Stimulated activated CD8-positive, alpha-beta memory T cell treated with anti-CD3 and anti-CD28 coated beads, Interleukin-4, amount 100 ng/mL, for 1 hour (primary cell): ENCODE measurements around the gene AMZ2.
"Not testable (repeated sequence)": the region's sequence is repeated elsewhere in the genome, so short reads cannot be mapped to it uniquely, and the experiment has no call there.

Experiments used
- DNase-seq, 2 donors: peaks; one replicate each; pipeline ENCODE4 v3.0.0-alpha.2; 2020; ENCODE audit warnings: low read depth in 2 of 2, low spot score in 1 of 2

The AMZ2 gene

GRCh38 chr17:68248891-68249290 lies 1.0 kb downstream of the AMZ2 start:
- no peak for DNase-seq

DNA sequence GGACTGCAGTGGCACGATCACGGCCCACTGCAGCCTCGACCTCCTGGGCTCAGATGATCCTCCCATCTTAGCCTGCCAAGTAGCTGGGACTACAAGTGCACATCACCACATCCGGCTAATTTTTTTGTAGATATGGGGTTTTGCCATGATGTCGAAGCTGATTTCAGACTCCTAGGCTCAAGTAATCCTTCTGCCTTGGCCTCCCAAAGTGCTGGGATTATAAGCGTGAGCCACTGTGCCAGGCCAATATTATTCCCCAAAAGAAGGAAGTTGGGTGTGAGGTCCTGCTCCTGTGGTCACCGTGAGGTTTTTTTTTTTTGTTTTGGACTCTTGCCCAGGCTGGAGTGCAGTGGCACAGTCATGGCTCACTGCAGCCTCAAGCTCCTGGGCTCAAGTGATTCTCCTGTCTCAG lies 1.5 kb downstream of the AMZ2 start:
- DNase-seq: no peak

DNA sequence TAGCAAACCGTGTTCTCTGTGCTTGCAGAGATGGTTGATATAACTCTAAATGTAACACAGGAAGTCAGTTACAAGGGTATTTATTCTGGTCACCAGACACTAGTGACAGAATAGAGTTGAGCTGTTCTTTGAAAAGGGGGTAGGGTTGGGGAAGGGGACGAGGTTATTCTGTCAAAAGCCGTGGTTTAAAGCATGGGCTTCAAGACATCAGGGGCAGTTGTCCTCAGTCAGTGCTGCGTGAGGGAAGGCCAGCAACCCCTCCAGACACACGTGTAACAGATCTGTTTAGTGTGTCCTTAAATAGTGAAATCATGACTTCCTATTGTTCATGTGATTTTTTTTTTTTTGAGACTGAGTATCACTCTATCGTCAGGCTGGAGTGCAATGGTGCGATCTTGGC lies 5.6 kb downstream of the AMZ2 start:
- not testable (repeated sequence) for DNase-seq

- DNase-seq: no peak
These were observed 7.3 kb downstream of the AMZ2 start for GRCh38 chr17:68255151-68255550.

DNA sequence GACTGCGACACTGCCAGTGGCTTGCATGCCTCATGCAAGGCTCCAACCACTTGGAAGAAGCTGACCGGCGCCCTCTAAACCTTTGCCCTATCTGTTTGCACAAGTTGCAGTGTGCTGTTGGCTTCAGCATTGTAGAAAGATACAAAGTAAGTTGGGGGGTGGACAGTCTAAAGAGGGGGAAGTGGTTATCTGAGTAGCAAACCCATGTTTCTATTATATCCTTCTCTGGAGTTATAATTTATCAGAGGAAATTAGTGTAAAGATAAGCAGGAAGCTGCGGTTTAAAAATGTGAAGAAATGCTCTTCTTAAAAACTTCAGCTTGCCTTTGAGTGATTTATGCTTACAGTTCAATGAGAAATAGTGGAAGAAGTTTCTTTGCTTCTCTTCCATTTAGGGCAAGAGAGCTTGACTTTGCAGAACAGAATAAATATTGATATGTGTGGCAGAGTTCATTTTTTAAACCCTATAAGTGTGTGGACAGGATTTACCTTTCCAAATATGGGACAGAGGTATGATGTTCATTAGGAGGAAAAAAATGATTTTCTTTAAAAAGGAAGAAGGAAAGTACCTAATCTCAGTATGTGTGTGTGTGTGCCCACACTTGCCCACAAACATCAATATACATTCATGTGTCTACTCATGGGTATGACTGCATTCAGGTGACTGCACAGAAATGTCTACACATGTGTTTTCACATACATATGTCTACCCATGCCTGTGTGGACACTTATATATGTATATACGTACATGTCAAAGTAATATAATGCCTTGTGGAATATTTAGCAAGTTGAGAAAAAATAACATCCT lies 8.1 kb downstream of the AMZ2 start:
- no peak for DNase-seq

DNA sequence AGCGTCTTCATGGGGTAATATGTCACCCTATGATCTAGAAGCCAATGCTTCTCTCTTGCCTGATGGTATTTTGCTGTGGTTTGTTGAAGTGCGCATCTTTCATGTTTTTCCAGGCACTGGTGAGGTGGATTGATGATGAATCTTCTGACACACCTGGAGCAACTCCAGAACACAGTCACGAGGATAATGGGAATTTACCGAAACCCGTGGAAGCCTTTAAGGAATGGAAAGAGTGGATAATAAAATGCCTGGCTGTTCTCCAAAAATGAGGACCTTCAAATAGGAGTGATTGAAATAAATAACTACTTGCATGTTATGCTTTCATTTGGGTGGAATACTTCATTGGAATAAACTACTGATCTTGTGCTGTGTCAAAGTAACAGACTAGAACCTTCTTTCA lies 8.9 kb downstream of the AMZ2 start:
- not testable (repeated sequence) for DNase-seq

DNA sequence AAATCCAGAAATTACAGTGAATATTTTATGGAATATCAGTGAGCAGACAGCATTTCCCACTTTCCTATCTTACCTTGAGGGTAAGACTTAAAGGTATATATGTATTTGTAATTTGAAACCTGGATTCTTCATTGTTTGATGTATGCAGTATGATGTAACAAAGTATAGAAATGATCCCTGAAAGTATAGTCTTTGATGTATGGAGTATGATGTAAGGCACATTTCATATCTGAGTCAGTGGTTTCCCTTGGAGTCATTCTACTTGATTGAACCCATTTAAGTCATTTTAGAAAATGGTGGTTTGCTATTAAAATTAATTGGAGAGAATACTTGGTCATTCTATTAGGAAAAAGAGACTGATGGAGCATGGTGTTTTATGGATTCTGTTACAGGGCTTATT lies 10.1 kb downstream of the AMZ2 start:
- DNase-seq: no peak

DNA sequence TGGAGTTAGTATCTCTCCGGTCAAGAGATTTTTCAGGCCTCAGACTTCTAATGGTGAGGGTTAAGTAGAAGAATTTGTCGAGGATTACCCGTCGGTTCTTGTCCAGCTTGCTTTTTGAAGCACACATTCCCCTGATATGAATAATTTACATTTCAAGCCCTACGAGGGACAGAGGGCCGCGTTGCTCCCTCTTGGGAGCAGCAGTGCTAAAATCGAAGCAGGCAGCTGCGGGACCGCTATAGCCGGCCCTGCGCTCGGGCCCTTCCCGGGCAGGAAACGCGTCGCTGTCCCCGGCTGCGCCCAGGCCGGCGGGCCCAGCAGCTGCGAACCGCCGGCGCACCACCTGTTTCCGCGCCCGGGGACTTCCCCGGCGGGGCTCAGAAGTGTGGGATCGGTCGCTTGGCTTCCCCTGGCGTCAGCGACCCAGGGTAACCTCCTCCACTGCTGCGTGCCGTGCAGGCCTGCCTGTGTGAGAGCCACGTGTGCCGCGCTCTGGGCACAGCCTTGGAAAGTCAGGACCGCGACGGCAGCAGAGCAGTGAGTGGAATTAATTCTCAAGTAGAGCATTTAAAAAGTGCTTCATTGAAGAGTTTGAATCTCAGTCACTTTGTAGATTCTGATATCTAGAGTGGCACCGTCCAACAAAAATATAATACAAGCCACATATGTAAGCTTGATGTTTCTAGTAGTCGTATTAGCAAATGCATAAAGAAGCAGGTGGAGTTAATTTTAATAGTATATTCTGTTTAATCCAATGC lies 11.2 kb downstream of the AMZ2 start:
- DNase-seq: peak in 1 of 2 donors; percentile 64

- DNase-seq: not testable (repeated sequence)
These were observed 11.8 kb downstream of the AMZ2 start for GRCh38 chr17:68259648-68259951.

DNA sequence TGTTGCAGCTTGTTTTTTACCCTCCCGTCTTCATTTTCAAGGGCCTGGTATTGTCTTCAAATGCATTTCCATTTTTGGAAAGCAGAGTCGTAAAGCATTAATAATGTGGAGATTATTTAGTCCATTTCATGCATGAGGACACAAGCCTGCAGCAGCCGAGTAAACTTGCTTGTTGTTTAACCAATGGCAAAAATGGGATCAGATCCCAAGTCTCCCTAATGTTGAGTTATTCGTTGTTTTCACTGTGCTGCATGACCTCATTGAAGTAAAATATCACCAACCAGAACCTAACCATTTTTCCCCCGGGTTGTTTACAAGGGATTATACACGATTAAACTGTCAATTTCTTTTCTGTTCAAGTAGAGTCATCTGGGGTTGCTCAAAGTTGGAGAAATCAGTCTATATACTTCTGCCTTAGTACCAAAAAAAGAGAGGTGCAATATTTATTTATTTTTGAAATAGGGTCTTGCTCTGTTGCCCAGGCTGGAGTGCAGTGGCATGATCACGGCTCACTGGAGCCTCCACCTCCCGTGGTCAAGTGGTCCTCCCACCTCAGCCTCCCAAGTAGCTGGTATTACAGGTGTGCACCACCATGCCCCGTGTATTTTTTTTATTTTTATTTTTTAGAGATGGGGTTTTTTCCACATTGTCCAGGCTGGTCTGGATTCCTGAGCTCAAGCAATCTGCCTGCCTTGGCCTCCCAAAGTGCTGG lies 12.4 kb downstream of the AMZ2 start:
- DNase-seq: no peak

GRCh38 chr17:68262467-68262866 lies 14.6 kb downstream of the AMZ2 start:
- DNase-seq: not testable (repeated sequence)

- not testable (repeated sequence) for DNase-seq
These were observed 15.3 kb downstream of the AMZ2 start for GRCh38 chr17:68263101-68263681.

- DNase-seq: not testable (repeated sequence)
These were observed 18.0 kb downstream of the AMZ2 start for GRCh38 chr17:68265833-68266232.

DNA sequence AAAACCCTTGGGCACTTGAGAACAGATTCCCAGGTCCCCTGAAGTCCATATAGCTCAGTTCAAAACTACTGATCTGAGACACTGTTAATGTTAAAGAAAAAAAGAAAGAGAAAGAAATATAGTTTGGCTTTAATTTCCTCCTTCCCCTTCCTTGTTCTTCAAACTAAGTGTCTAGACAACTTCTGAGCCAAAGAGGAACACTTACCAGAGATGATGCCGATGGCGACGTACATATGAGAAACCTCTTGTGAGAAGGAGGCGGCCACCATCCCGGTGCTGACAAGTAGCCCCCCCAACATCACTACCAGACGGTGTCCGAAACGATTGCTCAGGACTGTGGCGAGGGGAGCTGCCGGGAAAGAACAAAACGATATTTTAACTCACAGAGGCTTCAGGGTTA lies 25.9 kb downstream of the AMZ2 start:
- DNase-seq: no peak

DNA sequence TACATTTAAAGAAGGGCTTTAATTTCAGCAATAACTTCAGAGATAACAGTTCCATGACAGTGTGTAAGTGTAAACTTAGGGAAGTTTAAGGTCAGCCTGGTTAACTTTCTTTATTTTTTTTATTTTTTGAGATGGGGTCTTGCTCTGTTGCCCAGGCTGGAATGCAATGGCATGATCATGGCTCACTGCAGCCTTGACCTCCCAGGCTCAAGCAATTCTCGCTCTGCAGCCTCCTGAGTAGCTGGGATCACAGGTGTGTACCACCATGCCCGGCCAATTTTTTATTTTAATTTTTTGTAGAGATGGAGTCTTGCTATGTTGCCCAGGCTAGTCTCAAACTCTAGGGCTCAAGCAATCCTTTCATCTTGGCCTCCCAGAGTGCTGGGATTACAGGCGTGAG lies 28.5 kb downstream of the AMZ2 start:
- DNase-seq: not testable (repeated sequence)

DNA sequence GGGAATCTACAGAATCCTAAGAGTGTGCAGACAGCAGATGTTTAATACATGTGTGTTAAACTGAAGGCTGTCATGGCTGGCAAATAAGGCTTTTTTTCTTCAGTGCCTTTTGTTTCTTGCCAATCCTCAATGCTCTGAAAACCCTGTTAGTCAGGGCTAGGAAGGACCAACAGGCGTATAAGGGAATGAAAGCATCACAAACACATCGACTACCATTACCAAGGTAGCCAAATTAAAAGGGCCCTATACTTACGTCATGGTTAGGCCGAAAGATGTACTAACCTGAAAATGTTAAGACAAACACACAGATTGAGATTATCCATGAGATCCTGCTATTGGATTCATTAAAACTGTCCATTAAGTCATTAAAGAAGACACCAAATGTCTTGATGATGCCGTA lies 30.0 kb downstream of the AMZ2 start:
- DNase-seq: no peak

GRCh38 chr17:68281965-68282364 lies 34.1 kb downstream of the AMZ2 start:
- DNase-seq: not testable (repeated sequence)

DNA sequence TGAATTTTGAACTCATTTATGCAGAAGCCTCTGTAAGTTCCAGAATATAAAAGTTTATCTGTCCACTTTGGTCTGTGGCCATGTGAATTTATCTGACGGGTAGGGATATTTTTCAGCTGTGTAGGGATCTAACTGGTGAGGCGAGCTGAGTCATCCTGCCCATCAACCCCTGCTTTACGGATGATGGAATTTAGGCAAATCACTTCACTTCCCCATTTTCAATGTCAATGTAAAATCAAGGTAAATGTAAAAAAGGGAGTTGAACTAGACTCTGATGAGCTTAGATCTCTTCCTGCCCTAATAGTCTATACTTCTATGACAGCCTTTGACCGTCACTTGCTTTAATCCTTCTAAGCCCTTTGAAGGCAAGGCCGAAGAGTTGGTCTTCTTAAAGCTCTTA lies 40.5 kb downstream of the AMZ2 start:
- DNase-seq: no peak

DNA sequence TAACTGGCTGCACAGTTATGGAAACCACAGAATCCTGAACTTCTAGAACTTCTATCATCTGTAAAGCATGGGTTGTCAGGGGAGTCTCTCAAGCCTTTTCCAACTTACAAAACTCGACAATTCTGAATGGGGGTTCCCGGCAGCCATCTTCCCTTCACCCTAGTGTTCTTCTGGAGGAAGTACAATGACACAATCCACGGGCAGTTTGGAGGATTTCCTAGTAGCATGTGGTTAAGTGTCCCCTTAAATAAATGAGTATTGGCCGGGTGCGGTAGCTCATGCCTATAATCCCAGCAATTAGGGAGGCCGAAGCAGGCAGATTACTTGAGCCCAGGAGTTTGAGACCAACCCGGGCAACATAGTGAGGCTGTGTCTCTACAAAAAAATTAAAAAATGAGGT lies 41.0 kb downstream of the AMZ2 start:
- DNase-seq: no peak

GRCh38 chr17:68289473-68289872 lies 41.6 kb downstream of the AMZ2 start:
- DNase-seq: no peak

- DNase-seq: no peak
These were observed 42.1 kb downstream of the AMZ2 start for GRCh38 chr17:68289936-68290267.
